MCF 10A (cell line): ENCODE results near the gene GPS2. TPM values are rescaled to one million over a fixed set of nuclear protein-coding genes. Genes with fewer than 3 reads are reported as not detected.

Experiments
- BruUV-seq: library from RNA; stranded (reverse); fragments of 400-500 nt; replicated peaks from 2 replicates; lab custom pipeline; 2021; lab: Mats Ljungman, UMichigan
- CTCF ChIA-PET: fragments of 300-600 bp; sonication (Branson Sonifier 250); formaldehyde crosslinking; extraction: SDS; loops from one replicate; lab custom pipeline; 2021; ENCODE audit warnings: antibody characterized with exemption, inconsistent platforms; lab: Yijun Ruan, JAX
- POLR2A ChIA-PET: fragments of 300-600, 350-650 bp; sonication (Branson Sonifier 250); formaldehyde crosslinking; extraction: SDS; loops from one replicate; lab custom pipeline; 2020; ENCODE audit warnings: antibody characterized with exemption, inconsistent platforms; lab: Yijun Ruan, JAX
- DNase-seq: peaks from one replicate; pipeline ENCODE4 v3.0.0-alpha.2; 2018; ENCODE audit not compliant: unreplicated experiment
- H3K27ac Mint-ChIP-seq: one replicate; pipeline ENCODE4 v1.8.0; 2022; ENCODE audit warnings: mild to moderate bottlenecking, low read depth, mixed read lengths; ENCODE audit not compliant: unreplicated experiment
- H3K27me3 Mint-ChIP-seq: one replicate; pipeline ENCODE4 v1.8.0; 2022; ENCODE audit warnings: mixed read lengths; ENCODE audit not compliant: insufficient read depth, unreplicated experiment
- H3K36me3 Mint-ChIP-seq: one replicate; pipeline ENCODE4 v1.8.0; 2022; ENCODE audit warnings: mild to moderate bottlenecking, moderate library complexity, mixed read lengths; ENCODE audit not compliant: insufficient read depth, unreplicated experiment
- H3K4me1 Mint-ChIP-seq: one replicate; pipeline ENCODE4 v1.8.0; 2022; ENCODE audit warnings: mixed read lengths; ENCODE audit not compliant: insufficient read depth, unreplicated experiment
- H3K4me3 Mint-ChIP-seq: one replicate; pipeline ENCODE4 v1.8.0; 2022; ENCODE audit warnings: mild to moderate bottlenecking, moderate library complexity, mixed read lengths; ENCODE audit not compliant: unreplicated experiment
- H3K9me3 Mint-ChIP-seq: one replicate; pipeline ENCODE4 v1.8.0; 2022; ENCODE audit warnings: mixed read lengths; ENCODE audit not compliant: unreplicated experiment
- intact Hi-C: fragments of 100-400 bp; cut with micrococcal nuclease; formaldehyde crosslinking; loops from 2 replicates; pipeline ENCODE4 v1.14.1; 2022
- total RNA-seq: library from RNA; stranded (reverse); gene quantifications from 2 replicates; pipeline ENCODE4 v1.2.3, GENCODE V29; 2022
- TF ChIP-seq, protein P1 (sequence below): fragments of 200-600 bp; IDR thresholded peaks from one replicate; pipeline ENCODE4 v1.8.0; 2022; ENCODE audit warnings: antibody characterized with exemption, mild to moderate bottlenecking; ENCODE audit not compliant: unreplicated experiment

GPS2 gene
- total RNA-seq, 1 experiment from 2014 or later = 49.8 TPM

DNA sequence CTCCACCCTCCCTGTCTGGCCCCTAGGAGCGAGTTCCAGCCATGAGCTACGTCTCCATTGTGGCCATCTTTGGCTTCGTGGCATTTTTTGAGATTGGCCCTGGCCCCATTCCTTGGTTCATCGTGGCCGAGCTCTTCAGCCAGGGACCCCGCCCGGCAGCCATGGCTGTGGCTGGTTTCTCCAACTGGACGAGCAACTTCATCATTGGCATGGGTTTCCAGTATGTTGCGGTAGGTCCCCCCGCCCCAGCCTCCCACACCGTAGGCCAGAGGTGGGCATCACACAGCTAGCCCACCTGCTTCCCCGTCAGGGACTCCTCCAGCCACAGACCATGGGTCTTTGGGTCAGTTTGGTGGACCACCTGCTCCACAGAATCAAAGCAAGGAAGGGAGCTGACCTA is 29.5 kb downstream of the GPS2 start:
- TF ChIP-seq, protein P1, sequence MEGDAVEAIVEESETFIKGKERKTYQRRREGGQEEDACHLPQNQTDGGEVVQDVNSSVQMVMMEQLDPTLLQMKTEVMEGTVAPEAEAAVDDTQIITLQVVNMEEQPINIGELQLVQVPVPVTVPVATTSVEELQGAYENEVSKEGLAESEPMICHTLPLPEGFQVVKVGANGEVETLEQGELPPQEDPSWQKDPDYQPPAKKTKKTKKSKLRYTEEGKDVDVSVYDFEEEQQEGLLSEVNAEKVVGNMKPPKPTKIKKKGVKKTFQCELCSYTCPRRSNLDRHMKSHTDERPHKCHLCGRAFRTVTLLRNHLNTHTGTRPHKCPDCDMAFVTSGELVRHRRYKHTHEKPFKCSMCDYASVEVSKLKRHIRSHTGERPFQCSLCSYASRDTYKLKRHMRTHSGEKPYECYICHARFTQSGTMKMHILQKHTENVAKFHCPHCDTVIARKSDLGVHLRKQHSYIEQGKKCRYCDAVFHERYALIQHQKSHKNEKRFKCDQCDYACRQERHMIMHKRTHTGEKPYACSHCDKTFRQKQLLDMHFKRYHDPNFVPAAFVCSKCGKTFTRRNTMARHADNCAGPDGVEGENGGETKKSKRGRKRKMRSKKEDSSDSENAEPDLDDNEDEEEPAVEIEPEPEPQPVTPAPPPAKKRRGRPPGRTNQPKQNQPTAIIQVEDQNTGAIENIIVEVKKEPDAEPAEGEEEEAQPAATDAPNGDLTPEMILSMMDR = no peak
- H3K4me3 Mint-ChIP-seq = no peak overlapping the region

DNA sequence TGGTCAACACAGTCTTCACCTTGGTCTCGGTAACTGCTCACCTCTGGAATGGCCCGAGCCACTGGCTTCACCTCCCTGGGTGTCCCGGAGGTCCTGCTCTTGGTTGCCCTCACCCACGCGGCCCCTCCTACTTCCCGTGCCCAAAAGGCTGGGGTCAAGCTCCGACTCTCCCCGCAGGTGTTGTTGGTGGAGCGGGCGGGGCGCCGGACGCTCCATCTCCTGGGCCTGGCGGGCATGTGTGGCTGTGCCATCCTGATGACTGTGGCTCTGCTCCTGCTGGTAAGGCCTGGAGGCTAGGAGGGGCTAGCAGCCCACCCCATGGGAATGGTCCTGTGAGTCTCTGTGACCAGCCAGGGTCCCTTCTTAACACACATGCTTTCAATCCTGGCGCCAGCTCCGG is 30.2 kb downstream of the GPS2 start:
- ChIA-PET CTCF (interaction anchor here (2.9 kb wide), 1 partner anchor 11 kb away, joined by 15 read pairs; no protein-coding TSS in a partner anchor), POLR2A (interaction anchor here (1.1 to 1.3 kb wide), 2 partner anchors 11 to 18 kb away, joined by 3 to 4 read pairs; no protein-coding TSS in a partner anchor)
- DNase-seq = no peak
- Mint-ChIP-seq H3K36me3 (no peaks in the 10 kb centered on the region), H3K9me3 (no peaks in the 10 kb centered on the region), H3K4me1 (peaks cover 6% of the 10 kb centered on the region), H3K4me3 (no peak overlapping the region), H3K27ac (no peak overlapping the region), H3K27me3 (peaks cover 22% of the 10 kb centered on the region)
- TF ChIP-seq, protein P1 = no peak
- no TSS peak for BruUV-seq
- intact Hi-C loops = no loop called here

More for the DNA sequence above, 29.5 kb downstream of the GPS2 start:
- no peaks in the 10 kb centered on the region for H3K4me1 Mint-ChIP-seq
- intact Hi-C loops = no loop called here
- no peak overlapping the region for H3K27ac Mint-ChIP-seq
- H3K36me3 Mint-ChIP-seq = no peaks in the 10 kb centered on the region
- CTCF ChIA-PET = interaction anchor here (0.7 to 2.9 kb wide), 2 partner anchors 11 to 15 kb away, joined by 3 to 15 read pairs; no protein-coding TSS in a partner anchor
- BruUV-seq = no TSS peak
- no peak for DNase-seq
- peaks cover 22% of the 10 kb centered on the region for H3K27me3 Mint-ChIP-seq
- no peaks in the 10 kb centered on the region for H3K9me3 Mint-ChIP-seq
- POLR2A ChIA-PET = interaction anchor here (0.5 to 1.3 kb wide), 3 partner anchors 10 to 66 kb away, joined by 3 to 4 read pairs (median 3); no protein-coding TSS in a partner anchor

DNA sequence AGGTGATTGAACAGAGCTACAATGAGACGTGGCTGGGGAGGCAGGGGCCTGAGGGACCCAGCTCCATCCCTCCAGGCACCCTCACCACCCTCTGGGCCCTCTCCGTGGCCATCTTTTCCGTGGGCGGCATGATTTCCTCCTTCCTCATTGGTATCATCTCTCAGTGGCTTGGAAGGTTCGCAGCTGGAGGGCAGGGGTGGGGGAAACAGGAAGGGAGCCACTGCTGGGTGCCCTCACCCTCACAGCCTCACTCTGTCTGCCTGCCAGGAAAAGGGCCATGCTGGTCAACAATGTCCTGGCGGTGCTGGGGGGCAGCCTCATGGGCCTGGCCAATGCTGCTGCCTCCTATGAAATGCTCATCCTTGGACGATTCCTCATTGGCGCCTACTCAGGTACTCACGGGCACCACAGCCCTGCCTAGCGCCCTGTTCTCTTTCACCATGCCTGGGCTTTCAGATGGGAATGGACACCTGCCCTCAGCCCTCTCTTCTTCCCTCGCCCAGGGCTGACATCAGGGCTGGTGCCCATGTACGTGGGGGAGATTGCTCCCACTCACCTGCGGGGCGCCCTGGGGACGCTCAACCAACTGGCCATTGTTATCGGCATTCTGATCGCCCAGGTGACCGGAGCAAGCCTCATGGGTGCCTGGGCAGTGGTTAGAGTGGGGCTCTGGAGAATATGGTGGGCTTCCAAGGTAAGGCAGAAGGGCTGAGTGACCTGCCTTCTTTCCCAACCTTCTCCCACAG is 31.5 kb downstream of the GPS2 start:
- Mint-ChIP-seq H3K36me3 (no peaks in the 10 kb centered on the region), H3K27me3 (peaks cover 20% of the 10 kb centered on the region), H3K9me3 (no peaks in the 10 kb centered on the region), H3K4me1 (peaks cover 6% of the 10 kb centered on the region), H3K4me3 (no peak overlapping the region), H3K27ac (no peak overlapping the region)
- ChIA-PET CTCF (interaction anchor here (2.9 to 5.2 kb wide), 2 partner anchors 13 kb away, joined by 15 to 65 read pairs; no protein-coding TSS in a partner anchor), POLR2A (interaction anchor here (1.2 kb wide), 1 partner anchor 9 kb away, joined by 4 read pairs; no protein-coding TSS in a partner anchor)
- BruUV-seq = no TSS peak
- no peak for DNase-seq
- TF ChIP-seq, protein P1 = no peak
- intact Hi-C loops = no loop called here

DNA sequence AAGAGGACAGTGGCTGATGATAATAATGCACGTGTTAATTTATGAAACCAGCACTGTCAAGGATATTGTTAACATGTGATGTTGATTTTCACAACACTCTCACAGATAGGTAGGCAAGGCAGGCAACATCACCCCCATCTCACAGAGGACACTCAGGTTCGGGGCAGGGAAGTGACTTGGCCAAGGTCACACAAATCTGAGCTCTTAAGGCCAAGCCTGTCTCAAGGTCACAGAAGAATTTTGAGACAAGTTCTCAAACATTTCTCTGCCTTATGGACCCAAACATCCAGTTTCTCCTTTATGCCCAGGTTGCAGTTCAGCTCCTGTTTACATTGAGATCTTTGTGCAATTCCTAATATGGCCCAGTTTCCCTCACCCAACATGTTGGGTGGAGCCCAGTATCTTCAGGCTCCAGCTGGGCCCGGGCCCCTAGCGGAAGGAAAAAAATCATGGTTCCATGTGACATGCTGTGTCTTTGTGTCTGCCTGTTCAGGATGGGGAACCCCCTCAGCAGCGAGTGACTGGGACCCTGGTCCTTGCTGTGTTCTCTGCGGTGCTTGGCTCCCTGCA is 32.3 kb downstream of the GPS2 start:
- H3K4me3 Mint-ChIP-seq = no peak overlapping the region
- no peaks in the 10 kb centered on the region for H3K36me3 Mint-ChIP-seq
- no peak for DNase-seq
- TF ChIP-seq, protein P1 = no peak
- intact Hi-C loops = no loop called here
- peaks cover 6% of the 10 kb centered on the region for H3K4me1 Mint-ChIP-seq
- ChIA-PET CTCF (interaction anchor here (0.6 to 5.2 kb wide), 3 partner anchors 14 to 313 kb away, joined by 3 to 65 read pairs (median 4); no protein-coding TSS in a partner anchor), POLR2A (interaction anchor here (0.7 to 1.2 kb wide), 3 partner anchors 10 to 737 kb away, joined by 3 to 4 read pairs (median 3); no protein-coding TSS in a partner anchor)
- peaks cover 12% of the 10 kb centered on the region for H3K27me3 Mint-ChIP-seq
- BruUV-seq = no TSS peak
- H3K27ac Mint-ChIP-seq = no peak overlapping the region
- no peaks in the 10 kb centered on the region for H3K9me3 Mint-ChIP-seq
